HepG2 (cell line): Measurements from ENCODE around the gene GTF3C5. TPM values are rescaled to one million over a fixed set of nuclear protein-coding genes. Genes with fewer than 3 reads are reported as not detected.

Experiments
- ASH2L ChIP-seq: fragments of 300-600, 200-600 bp; sonication (generic); IDR thresholded peaks from 2 replicates; pipeline ENCODE4 v1.7.0; 2017; ENCODE audit warnings: low read depth, mild to moderate bottlenecking, moderate library complexity, mixed read lengths, low read length; ENCODE audit not compliant: insufficient read length
- KLF16 ChIP-seq, 2 experiments: sonication (generic) in 1 of 2; formaldehyde crosslinking in 1 of 2; IDR thresholded peaks; 2 replicates each; pipeline versions ENCODE4 v1.6.1 to v1.8.0; 2016 to 2023; ENCODE audit warnings: missing genetic modification reagents in 2 of 2, missing compliant biosample characterization in 1 of 2
- KLF6 ChIP-seq: IDR thresholded peaks from 2 replicates; pipeline ENCODE4 v1.8.0; 2016; ENCODE audit warnings: missing biosample characterization, missing genetic modification reagents
- MYC ChIP-seq: sonication (generic); formaldehyde crosslinking; IDR thresholded peaks from 2 replicates; pipeline ENCODE4 v1.9.0; 2021; ENCODE audit warnings: missing genetic modification reagents, borderline replicate concordance
- NFKB2 ChIP-seq: sonication (generic); formaldehyde crosslinking; IDR thresholded peaks from 2 replicates; pipeline ENCODE4 v1.4.0; 2020; ENCODE audit warnings: missing genetic modification reagents, borderline replicate concordance
- SMAD3 ChIP-seq: sonication (generic); formaldehyde crosslinking; IDR thresholded peaks from 2 replicates; pipeline ENCODE4 v1.4.0; 2020; ENCODE audit warnings: missing genetic modification reagents
- SYNCRIP ChIP-seq: fragments of 200-400 bp; formaldehyde crosslinking; IDR thresholded peaks from 2 replicates; pipeline ENCODE4 v1.6.1; 2018; ENCODE audit warnings: mild to moderate bottlenecking, low read depth, low read length; ENCODE audit not compliant: insufficient read depth
- TCF12 ChIP-seq, 2 experiments: fragments of 450-650 bp in 1 of 2; sonication (generic) in 1 of 2; formaldehyde crosslinking in 1 of 2; IDR thresholded peaks; 2 replicates each; pipeline versions ENCODE4 v1.6.1 to v1.8.0; 2017 to 2022; ENCODE audit warnings: antibody characterized with exemption in 1 of 2, mild to moderate bottlenecking in 1 of 2, missing genetic modification reagents in 1 of 2, moderate library complexity in 1 of 2
- TOE1 ChIP-seq: sonication (generic); formaldehyde crosslinking; IDR thresholded peaks from 2 replicates; pipeline ENCODE4 v1.4.0; 2020; ENCODE audit warnings: mild to moderate bottlenecking, missing genetic modification reagents
- XRCC5 ChIP-seq: fragments of 200-400 bp; formaldehyde crosslinking; optimal IDR thresholded peaks from 2 replicates; pipeline ENCODE3; 2017; ENCODE audit warnings: mild to moderate bottlenecking, low read length
- ZNF180 ChIP-seq: sonication (generic); formaldehyde crosslinking; IDR thresholded peaks from 2 replicates; pipeline ENCODE4 v1.4.0; 2020; ENCODE audit warnings: low read depth, missing genetic modification reagents, borderline replicate concordance
- ZNF224 ChIP-seq: sonication (generic); formaldehyde crosslinking; IDR thresholded peaks from 2 replicates; pipeline ENCODE4 v1.5.0; 2020; ENCODE audit warnings: mild to moderate bottlenecking, missing genetic modification reagents
- ZNF343 ChIP-seq: sonication (generic); formaldehyde crosslinking; IDR thresholded peaks from 2 replicates; pipeline ENCODE4 v1.4.0; 2020; ENCODE audit warnings: mild to moderate bottlenecking, missing genetic modification reagents
- ZNF672 ChIP-seq: sonication (generic); formaldehyde crosslinking; IDR thresholded peaks from 2 replicates; pipeline ENCODE4 v1.8.1; 2022; ENCODE audit warnings: missing genetic modification reagents
- ZNF704 ChIP-seq: sonication (generic); formaldehyde crosslinking; IDR thresholded peaks from 2 replicates; pipeline ENCODE4 v1.8.1; 2023; ENCODE audit warnings: mild to moderate bottlenecking, inconsistent platforms, moderate library complexity, missing genetic modification reagents, borderline replicate concordance
- polyA plus RNA-seq, 8 experiments: library from polyadenylated mRNA; depleted of rRNA in 3 of 8; stranded (reverse) in 7 of 8; unstranded in 1 of 8; fragments of >200 nt; fragmentation: Illumina TruSeq in 4 of 8; extraction: Trizol in 4 of 8; gene quantifications; 2 replicates each; pipeline versions ENCODE4 v1.2.1 to v1.2.3, GENCODE V29; 2011 to 2016; ENCODE audit warnings: low read depth in 4 of 8, missing spikeins in 1 of 8, mixed read lengths in 1 of 8; ENCODE audit not compliant: insufficient read depth in 1 of 8
- total RNA-seq, 5 experiments: library from RNA; depleted of rRNA; stranded (reverse); fragments of >200 nt; fragmentation: Illumina TruSeq; extraction: Trizol; gene quantifications; 2 replicates each; pipeline ENCODE4 v1.2.3, GENCODE V29; 2016; ENCODE audit warnings: low read depth in 1 of 5
- TF ChIP-seq, protein P1 (sequence below), 2 experiments: sonication (generic) in 1 of 2; formaldehyde crosslinking in 1 of 2; IDR thresholded peaks; 2 replicates each; pipeline versions ENCODE4 v1.4.0 to v1.6.1; 2018 to 2020; ENCODE audit warnings: missing genetic modification reagents in 2 of 2, borderline replicate concordance in 1 of 2, low read depth in 1 of 2, mild to moderate bottlenecking in 1 of 2, missing biosample characterization in 1 of 2
- TF ChIP-seq, protein P2 (sequence below): IDR thresholded peaks from 2 replicates; pipeline ENCODE4 v1.6.1; 2016; ENCODE audit warnings: missing compliant biosample characterization, missing genetic modification reagents, borderline replicate concordance
- TF ChIP-seq, protein P3 (sequence below): sonication (generic); formaldehyde crosslinking; IDR thresholded peaks from 2 replicates; pipeline ENCODE4 v1.5.0; 2020; ENCODE audit warnings: missing genetic modification reagents
- TF ChIP-seq, protein P4 (sequence below): sonication (generic); formaldehyde crosslinking; IDR thresholded peaks from 2 replicates; pipeline ENCODE4 v1.4.0; 2020; ENCODE audit warnings: missing genetic modification reagents; ENCODE audit errors: not compliant biosample characterization
- TF ChIP-seq, protein P5 (sequence below): sonication (generic); formaldehyde crosslinking; IDR thresholded peaks from 2 replicates; pipeline ENCODE4 v1.4.0; 2020; ENCODE audit warnings: missing genetic modification reagents, low read depth, mild to moderate bottlenecking, borderline replicate concordance

The GTF3C5 gene
- total and polyA plus RNA-seq, 2 of the 13 experiments (the other 11 are each of a cell fraction or from before 2014, with no cell fraction given): 66.9 to 92.6 TPM

GRCh38 chr9:133030317-133031129 is at the start of gene GTF3C5 (continued):
- TF ChIP-seq, protein P1, sequence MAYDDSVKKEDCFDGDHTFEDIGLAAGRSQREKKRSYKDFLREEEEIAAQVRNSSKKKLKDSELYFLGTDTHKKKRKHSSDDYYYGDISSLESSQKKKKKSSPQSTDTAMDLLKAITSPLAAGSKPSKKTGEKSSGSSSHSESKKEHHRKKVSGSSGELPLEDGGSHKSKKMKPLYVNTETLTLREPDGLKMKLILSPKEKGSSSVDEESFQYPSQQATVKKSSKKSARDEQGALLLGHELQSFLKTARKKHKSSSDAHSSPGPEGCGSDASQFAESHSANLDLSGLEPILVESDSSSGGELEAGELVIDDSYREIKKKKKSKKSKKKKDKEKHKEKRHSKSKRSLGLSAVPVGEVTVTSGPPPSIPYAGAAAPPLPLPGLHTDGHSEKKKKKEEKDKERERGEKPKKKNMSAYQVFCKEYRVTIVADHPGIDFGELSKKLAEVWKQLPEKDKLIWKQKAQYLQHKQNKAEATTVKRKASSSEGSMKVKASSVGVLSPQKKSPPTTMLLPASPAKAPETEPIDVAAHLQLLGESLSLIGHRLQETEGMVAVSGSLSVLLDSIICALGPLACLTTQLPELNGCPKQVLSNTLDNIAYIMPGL (CRISPR knock-in tag; IDR thresholded peaks at IDR 0.05; ENCODE audit: borderline replicate concordance in 1 of 2, low read depth in 1 of 2): peak; percentile 87 to 91
- TF ChIP-seq, protein P2, sequence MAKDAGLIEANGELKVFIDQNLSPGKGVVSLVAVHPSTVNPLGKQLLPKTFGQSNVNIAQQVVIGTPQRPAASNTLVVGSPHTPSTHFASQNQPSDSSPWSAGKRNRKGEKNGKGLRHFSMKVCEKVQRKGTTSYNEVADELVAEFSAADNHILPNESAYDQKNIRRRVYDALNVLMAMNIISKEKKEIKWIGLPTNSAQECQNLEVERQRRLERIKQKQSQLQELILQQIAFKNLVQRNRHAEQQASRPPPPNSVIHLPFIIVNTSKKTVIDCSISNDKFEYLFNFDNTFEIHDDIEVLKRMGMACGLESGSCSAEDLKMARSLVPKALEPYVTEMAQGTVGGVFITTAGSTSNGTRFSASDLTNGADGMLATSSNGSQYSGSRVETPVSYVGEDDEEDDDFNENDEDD: peak; percentile 95
- no peak for TF ChIP-seq TCF12 (IDR thresholded peaks at IDR 0.05)
- no peak for TF ChIP-seq TCF12 (CRISPR knock-in tag; IDR thresholded peaks at IDR 0.05)
- TF ChIP-seq KLF6 (CRISPR knock-in tag): 0 out of 2 replicates have a peak, but pooled peaks have one; percentile 49
- no peak for TF ChIP-seq ZNF180 (CRISPR knock-in tag)
- peak; percentile 90 for TF ChIP-seq SMAD3 (CRISPR knock-in tag)
- TF ChIP-seq ZNF704 (CRISPR knock-in tag): no peak; the same call in 1 of the 2 replicates
- peak; percentile 84; the same call in 1 of the 2 replicates for TF ChIP-seq MYC
- TF ChIP-seq ZNF224 (CRISPR knock-in tag): no peak
- TF ChIP-seq TOE1 (CRISPR knock-in tag): no peak
- peak; percentile 75; the same call in 1 of the 2 replicates for TF ChIP-seq NFKB2 (CRISPR knock-in tag)
- TF ChIP-seq ZNF343 (CRISPR knock-in tag): 0 out of 2 replicates have a peak, but pooled peaks have one; percentile 8
- no peak for TF ChIP-seq SYNCRIP
- TF ChIP-seq, protein P3, sequence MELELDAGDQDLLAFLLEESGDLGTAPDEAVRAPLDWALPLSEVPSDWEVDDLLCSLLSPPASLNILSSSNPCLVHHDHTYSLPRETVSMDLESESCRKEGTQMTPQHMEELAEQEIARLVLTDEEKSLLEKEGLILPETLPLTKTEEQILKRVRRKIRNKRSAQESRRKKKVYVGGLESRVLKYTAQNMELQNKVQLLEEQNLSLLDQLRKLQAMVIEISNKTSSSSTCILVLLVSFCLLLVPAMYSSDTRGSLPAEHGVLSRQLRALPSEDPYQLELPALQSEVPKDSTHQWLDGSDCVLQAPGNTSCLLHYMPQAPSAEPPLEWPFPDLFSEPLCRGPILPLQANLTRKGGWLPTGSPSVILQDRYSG (CRISPR knock-in tag): no peak
- TF ChIP-seq KLF16 (CRISPR knock-in tag; IDR thresholded peaks at IDR 0.05): peak in 1 of 2 experiments; percentile 80; a peak in 2 of 4 replicates
- TF ChIP-seq ASH2L: peak; percentile 99
- TF ChIP-seq ZNF672 (CRISPR knock-in tag): no peak
- TF ChIP-seq, protein P4, sequence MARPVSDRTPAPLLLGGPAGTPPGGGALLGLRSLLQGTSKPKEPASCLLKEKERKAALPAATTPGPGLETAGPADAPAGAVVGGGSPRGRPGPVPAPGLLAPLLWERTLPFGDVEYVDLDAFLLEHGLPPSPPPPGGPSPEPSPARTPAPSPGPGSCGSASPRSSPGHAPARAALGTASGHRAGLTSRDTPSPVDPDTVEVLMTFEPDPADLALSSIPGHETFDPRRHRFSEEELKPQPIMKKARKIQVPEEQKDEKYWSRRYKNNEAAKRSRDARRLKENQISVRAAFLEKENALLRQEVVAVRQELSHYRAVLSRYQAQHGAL (CRISPR knock-in tag): no peak
- TF ChIP-seq, protein P5, sequence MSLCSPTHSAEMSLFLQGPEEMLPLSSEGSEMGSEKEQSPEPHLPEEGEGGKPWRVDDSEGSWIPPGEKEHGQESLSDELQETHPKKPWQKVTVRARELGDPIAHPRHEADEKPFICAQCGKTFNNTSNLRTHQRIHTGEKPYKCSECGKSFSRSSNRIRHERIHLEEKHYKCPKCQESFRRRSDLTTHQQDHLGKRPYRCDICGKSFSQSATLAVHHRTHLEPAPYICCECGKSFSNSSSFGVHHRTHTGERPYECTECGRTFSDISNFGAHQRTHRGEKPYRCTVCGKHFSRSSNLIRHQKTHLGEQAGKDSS (CRISPR knock-in tag): no peak; the same call in none of the 2 replicates
- peak; percentile 96 for TF ChIP-seq XRCC5
